IMR-90 (cell line): ENCODE results near the gene IQCF6. TPM values are rescaled to one million over a fixed set of nuclear protein-coding genes. Genes with fewer than 3 reads are reported as not detected.

Experiments
- ATAC-seq: fragments of 200-7000 bp; cut with Tn5 transposase; 2 replicates; pipeline ENCODE4 v1.9.1; 2020; ENCODE audit warnings: low read depth, mild to moderate bottlenecking, moderate library complexity
- BruUV-seq: library from RNA; stranded (reverse); fragments of 400-500 nt; replicated peaks from 2 replicates; lab custom pipeline; 2021; lab: Mats Ljungman, UMichigan
- CTCF ChIA-PET: fragments of 300-600 bp; formaldehyde crosslinking; extraction: SDS; loops from one replicate; lab custom pipeline; 2021; ENCODE audit warnings: antibody characterized with exemption; lab: Yijun Ruan, JAX
- POLR2A ChIA-PET: fragments of 300-600 bp; sonication (Branson Sonifier 250); formaldehyde crosslinking; loops from one replicate; lab custom pipeline; 2022; ENCODE audit warnings: antibody characterized with exemption; ENCODE audit not compliant: unreplicated experiment; lab: Charles Lee
- DNase-seq: peaks from one replicate; pipeline ENCODE4 v3.0.0; 2013
- H2AFZ ChIP-seq: replicated peaks from 2 replicates; pipeline ENCODE3; 2013; ENCODE audit warnings: low read length, mild to moderate bottlenecking; ENCODE audit not compliant: poor library complexity
- H2AK5ac ChIP-seq: 2 replicates; pipeline ENCODE4 v1.6.1; 2013; ENCODE audit warnings: low read depth, low read length, inconsistent platforms
- H2AK9ac ChIP-seq: replicated peaks from 2 replicates; pipeline ENCODE3; 2013; ENCODE audit warnings: mild to moderate bottlenecking, low read depth, low read length, moderate library complexity; ENCODE audit not compliant: poor library complexity
- H2BK120ac ChIP-seq: 2 replicates; pipeline ENCODE4 v1.6.1; 2013; ENCODE audit warnings: low read depth, low read length, inconsistent platforms
- H2BK15ac ChIP-seq: 3 replicates; pipeline ENCODE4 v1.6.1; 2013; ENCODE audit warnings: low read depth, low read length, inconsistent platforms
- H2BK20ac ChIP-seq: 2 replicates; pipeline ENCODE4 v1.6.1; 2013; ENCODE audit warnings: low read depth, mild to moderate bottlenecking, inconsistent platforms, low read length, moderate library complexity
- H2BK5ac ChIP-seq: 2 replicates; pipeline ENCODE4 v1.6.1; 2013; ENCODE audit warnings: mild to moderate bottlenecking, low read depth, low read length, inconsistent platforms; ENCODE audit not compliant: poor library complexity, severe bottlenecking
- H3K14ac ChIP-seq: replicated peaks from 2 replicates; pipeline ENCODE4 v1.6.1; 2013; ENCODE audit warnings: low read depth, low read length, inconsistent platforms
- H3K18ac ChIP-seq: 2 replicates; pipeline ENCODE4 v1.6.1; 2013; ENCODE audit warnings: low read depth, low read length, control low read depth
- H3K23ac ChIP-seq: 2 replicates; pipeline ENCODE4 v1.6.1; 2013; ENCODE audit warnings: low read depth, low read length, inconsistent platforms
- H3K27ac ChIP-seq: 2 replicates; pipeline ENCODE4 v1.5.1; 2013; ENCODE audit warnings: mild to moderate bottlenecking, control low read depth, low read length; ENCODE audit not compliant: insufficient read depth
- H3K27me3 ChIP-seq: 2 replicates; pipeline ENCODE4 v1.6.1; 2013; ENCODE audit warnings: low read length; ENCODE audit not compliant: control insufficient read depth, insufficient read depth
- H3K36me3 ChIP-seq: 2 replicates; pipeline ENCODE4 v1.6.1; 2013; ENCODE audit warnings: low read length, mixed read lengths; ENCODE audit not compliant: control insufficient read depth, insufficient read depth
- H3K4ac ChIP-seq: 2 replicates; pipeline ENCODE4 v1.6.1; 2013; ENCODE audit warnings: low read depth, low read length, inconsistent platforms
- H3K4me1 ChIP-seq: 2 replicates; pipeline ENCODE4 v1.6.1; 2013; ENCODE audit warnings: low read length, mixed read lengths; ENCODE audit not compliant: control insufficient read depth, insufficient read depth
- H3K4me2 ChIP-seq: 2 replicates; pipeline ENCODE4 v1.6.1; 2013; ENCODE audit warnings: low read depth, mild to moderate bottlenecking, control low read depth, low read length, moderate library complexity
- H3K4me3 ChIP-seq: 2 replicates; pipeline ENCODE4 v1.5.1; 2013; ENCODE audit warnings: low read depth, mild to moderate bottlenecking, control low read depth, low read length, moderate library complexity; ENCODE audit not compliant: insufficient read depth
- H3K56ac ChIP-seq: 2 replicates; pipeline ENCODE4 v1.6.1; 2013; ENCODE audit warnings: low read length, inconsistent platforms; ENCODE audit not compliant: insufficient read depth; ENCODE audit errors: extremely low read depth
- H3K79me1 ChIP-seq, 2 experiments: 2 replicates each; pipeline ENCODE4 v1.6.1; 2013; ENCODE audit warnings: low read length in 2 of 2, inconsistent platforms in 1 of 2, low read depth in 1 of 2
- H3K9ac ChIP-seq: 2 replicates; pipeline ENCODE4 v1.6.1; 2013; ENCODE audit warnings: low read depth, low read length, control low read depth
- H3K9me1 ChIP-seq: 2 replicates; pipeline ENCODE4 v1.6.1; 2013; ENCODE audit warnings: low read length, inconsistent platforms; ENCODE audit not compliant: insufficient read depth
- H3K9me3 ChIP-seq: 2 replicates; pipeline ENCODE4 v1.6.1; 2013; ENCODE audit warnings: low read length; ENCODE audit not compliant: control insufficient read depth, insufficient read depth
- H4K20me1 ChIP-seq: 2 replicates; pipeline ENCODE4 v1.6.1; 2013; ENCODE audit warnings: low read length, inconsistent platforms; ENCODE audit not compliant: insufficient read depth
- H4K5ac ChIP-seq: 2 replicates; pipeline ENCODE4 v1.6.1; 2013; ENCODE audit warnings: mild to moderate bottlenecking, low read depth, low read length, control low read depth
- H4K8ac ChIP-seq, 2 experiments: 2 replicates each; pipeline ENCODE4 v1.6.1; 2013; ENCODE audit warnings: low read depth in 2 of 2, low read length in 2 of 2, control low read depth in 1 of 2, inconsistent platforms in 1 of 2
- H4K91ac ChIP-seq: 2 replicates; pipeline ENCODE4 v1.6.1; 2013; ENCODE audit warnings: low read depth, low read length, inconsistent platforms; ENCODE audit not compliant: insufficient read depth
- BHLHE40 ChIP-seq: fragments of 150-350 bp; IDR thresholded peaks from 2 replicates; pipeline ENCODE4 v1.6.1; 2016; ENCODE audit warnings: mild to moderate bottlenecking, low read depth, low read length
- CEBPB ChIP-seq: IDR thresholded peaks from 2 replicates; pipeline ENCODE4 v1.6.1; 2012; ENCODE audit warnings: low read depth, low read length, improper control_type of control experiment
- CHD1 ChIP-seq: IDR thresholded peaks from 2 replicates; pipeline ENCODE4 v1.6.1; 2012; ENCODE audit warnings: low read depth, low read length, improper control_type of control experiment
- FOS ChIP-seq: fragments of 150-350 bp; IDR thresholded peaks from 2 replicates; pipeline ENCODE4 v1.6.1; 2016; ENCODE audit warnings: low read depth, low read length
- MAFK ChIP-seq: IDR thresholded peaks from 2 replicates; pipeline ENCODE4 v1.6.1; 2012; ENCODE audit warnings: low read depth, low read length, improper control_type of control experiment
- MXI1 ChIP-seq: IDR thresholded peaks from 2 replicates; pipeline ENCODE4 v1.6.1; 2012; ENCODE audit warnings: low read depth, mild to moderate bottlenecking, low read length, moderate library complexity, borderline replicate concordance
- NFE2L2 ChIP-seq: fragments of 150-350 bp; IDR thresholded peaks from 2 replicates; pipeline ENCODE4 v1.6.1; 2016; ENCODE audit warnings: low read depth, mild to moderate bottlenecking, low read length
- POLR2A ChIP-seq: IDR thresholded peaks from 2 replicates; pipeline ENCODE4 v1.6.1; 2012; ENCODE audit warnings: mild to moderate bottlenecking, low read depth, low read length
- RAD21 ChIP-seq: IDR thresholded peaks from 2 replicates; pipeline ENCODE4 v1.6.1; 2012; ENCODE audit warnings: low read length, improper control_type of control experiment
- SMC3 ChIP-seq: fragments of 150-350 bp; IDR thresholded peaks from 2 replicates; pipeline ENCODE4 v1.6.1; 2016; ENCODE audit warnings: low read depth, mild to moderate bottlenecking, antibody characterized with exemption, low read length, moderate library complexity
- WGBS, 2 experiments: methylation state at CpG; one replicate each; pipeline versions ENCODE4 v1.1.5 to v1.1.7; 2013; ENCODE audit warnings: missing lambda C conversion rate in 2 of 2; ENCODE audit not compliant: insufficient read length in 1 of 2; ENCODE audit errors: extremely low coverage in 2 of 2; 5-methylcytosine and 5-hydroxymethylcytosine counted together
- dilution Hi-C: fragments of 300-500 bp; cut with HindIII; formaldehyde crosslinking; loops from one replicate; pipeline ENCODE4 v1.14.3; 2018; ENCODE audit warnings: low sequenced_read_pairs; ENCODE audit not compliant: unreplicated experiment
- in situ Hi-C: fragments of 300-500 bp; cut with MboI; formaldehyde crosslinking; loops from 3 replicates; pipeline ENCODE4 v1.14.3; 2019; ENCODE audit warnings: low sequenced_read_pairs, inconsistent platforms, mixed read lengths
- intact Hi-C: fragments of 100-400 bp; cut with micrococcal nuclease; formaldehyde crosslinking; loops from 2 replicates; pipeline ENCODE4 v1.10.0; 2022
- polyA plus RNA-seq, 3 experiments: library from polyadenylated mRNA; depleted of rRNA; stranded (reverse); fragments of >200 nt; gene quantifications; 2 replicates each; pipeline ENCODE4 v1.2.3, GENCODE V29; 2012; ENCODE audit warnings: low replicate concordance in 1 of 3
- total RNA-seq: library from RNA; depleted of rRNA; stranded (reverse); fragments of >200 nt; gene quantifications from 2 replicates; pipeline ENCODE4 v1.2.3, GENCODE V29; 2012
- TF ChIP-seq, protein P1 (sequence below): conservative IDR thresholded peaks from 2 replicates; pipeline ENCODE4 v1.5.1; 2012; ENCODE audit warnings: mild to moderate bottlenecking, low read depth, low read length, improper control_type of control experiment
- TF ChIP-seq, protein P2 (sequence below): fragments of 150-350 bp; IDR thresholded peaks from 2 replicates; pipeline ENCODE4 v1.6.1; 2017; ENCODE audit warnings: mild to moderate bottlenecking, antibody characterized with exemption, low read length, low read depth

Gene IQCF6
- total and polyA plus RNA-seq, 2 of the 4 experiments (the other 2 are of a cell fraction): not detected

DNA sequence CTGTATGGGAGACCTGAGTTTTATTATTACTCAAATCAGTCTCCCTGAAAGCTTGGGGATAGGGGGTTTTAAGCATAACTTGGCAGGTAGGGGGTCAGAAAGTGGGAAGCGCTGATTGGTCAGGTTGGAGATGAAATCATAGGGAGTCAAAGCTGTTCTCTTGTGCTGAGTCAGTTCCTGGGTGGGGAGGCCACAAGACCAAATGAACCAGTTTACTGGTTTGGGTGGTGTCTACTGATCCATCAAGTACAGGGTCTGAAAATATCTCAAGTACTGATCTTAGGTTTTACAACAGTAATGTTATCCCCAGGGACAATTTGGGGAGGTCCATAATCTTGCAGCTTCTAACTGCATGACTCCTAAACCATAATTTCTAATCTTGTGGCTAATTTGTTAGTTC lies 17.8 kb upstream of the IQCF6 start:
- DNase-seq: no peak
- no peak overlapping the region for H4K8ac ChIP-seq

More for the DNA sequence above, 17.8 kb upstream of the IQCF6 start:
- no peak overlapping the region for H3K9ac ChIP-seq
- no peak overlapping the region for H2AFZ ChIP-seq
- H3K4me3 ChIP-seq: no peak overlapping the region
- H2AK9ac ChIP-seq: no peak overlapping the region
- no peak overlapping the region for H2BK20ac ChIP-seq
- 100% methylated on average over 1 of the region's 1 CpG; no CpG with 5 or more reads in 1 of the 2 experiments for WGBS, 2 experiments
- no peak overlapping the region for H4K5ac ChIP-seq
- in situ Hi-C loops (loop anchor here (25.0 kb wide), 1 partner anchor 285 kb away; the partner anchor contains the start of gene DCAF1), intact Hi-C loops (no loop called here), dilution Hi-C loops (no loop called here)
- H2BK5ac ChIP-seq: no peak overlapping the region
- no peak overlapping the region for H3K27ac ChIP-seq
- no peak overlapping the region for H3K18ac ChIP-seq
- no peak for ATAC-seq
- H3K9me3 ChIP-seq: no peaks in the 10 kb centered on the region
- no peak overlapping the region for H2BK15ac ChIP-seq
- H3K23ac ChIP-seq: no peak overlapping the region
- H3K4me2 ChIP-seq: no peak overlapping the region
- no peaks in the 10 kb centered on the region for H3K36me3 ChIP-seq
- BruUV-seq: no TSS peak
- H3K4ac ChIP-seq: no peak overlapping the region
- no peak overlapping the region for H3K14ac ChIP-seq
- no peaks in the 10 kb centered on the region for H3K79me1 ChIP-seq
- H3K27me3 ChIP-seq: peaks cover 4% of the 10 kb centered on the region
- no peaks in the 10 kb centered on the region for H4K20me1 ChIP-seq
- H4K91ac ChIP-seq: no peak overlapping the region
- no peak overlapping the region for H3K56ac ChIP-seq
- no peaks in the 10 kb centered on the region for H3K9me1 ChIP-seq
- no peak overlapping the region for H2AK5ac ChIP-seq
- H2BK120ac ChIP-seq: no peak overlapping the region
- no peaks in the 10 kb centered on the region for H3K4me1 ChIP-seq
- TF ChIP-seq NFE2L2 (no peak), RAD21 (no peak), MXI1 (no peak), FOS (no peak), BHLHE40 (no peak), CHD1 (no peak), POLR2A (no peak), MAFK (no peak), CEBPB (no peak), SMC3 (no peak)
- TF ChIP-seq, protein P1, sequence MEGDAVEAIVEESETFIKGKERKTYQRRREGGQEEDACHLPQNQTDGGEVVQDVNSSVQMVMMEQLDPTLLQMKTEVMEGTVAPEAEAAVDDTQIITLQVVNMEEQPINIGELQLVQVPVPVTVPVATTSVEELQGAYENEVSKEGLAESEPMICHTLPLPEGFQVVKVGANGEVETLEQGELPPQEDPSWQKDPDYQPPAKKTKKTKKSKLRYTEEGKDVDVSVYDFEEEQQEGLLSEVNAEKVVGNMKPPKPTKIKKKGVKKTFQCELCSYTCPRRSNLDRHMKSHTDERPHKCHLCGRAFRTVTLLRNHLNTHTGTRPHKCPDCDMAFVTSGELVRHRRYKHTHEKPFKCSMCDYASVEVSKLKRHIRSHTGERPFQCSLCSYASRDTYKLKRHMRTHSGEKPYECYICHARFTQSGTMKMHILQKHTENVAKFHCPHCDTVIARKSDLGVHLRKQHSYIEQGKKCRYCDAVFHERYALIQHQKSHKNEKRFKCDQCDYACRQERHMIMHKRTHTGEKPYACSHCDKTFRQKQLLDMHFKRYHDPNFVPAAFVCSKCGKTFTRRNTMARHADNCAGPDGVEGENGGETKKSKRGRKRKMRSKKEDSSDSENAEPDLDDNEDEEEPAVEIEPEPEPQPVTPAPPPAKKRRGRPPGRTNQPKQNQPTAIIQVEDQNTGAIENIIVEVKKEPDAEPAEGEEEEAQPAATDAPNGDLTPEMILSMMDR: no peak
- TF ChIP-seq, protein P2, sequence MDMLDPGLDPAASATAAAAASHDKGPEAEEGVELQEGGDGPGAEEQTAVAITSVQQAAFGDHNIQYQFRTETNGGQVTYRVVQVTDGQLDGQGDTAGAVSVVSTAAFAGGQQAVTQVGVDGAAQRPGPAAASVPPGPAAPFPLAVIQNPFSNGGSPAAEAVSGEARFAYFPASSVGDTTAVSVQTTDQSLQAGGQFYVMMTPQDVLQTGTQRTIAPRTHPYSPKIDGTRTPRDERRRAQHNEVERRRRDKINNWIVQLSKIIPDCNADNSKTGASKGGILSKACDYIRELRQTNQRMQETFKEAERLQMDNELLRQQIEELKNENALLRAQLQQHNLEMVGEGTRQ: no peak
- CTCF ChIA-PET: no interaction called here
- POLR2A ChIA-PET: no interaction called here
